Fibroblast of lung (primary cell): Measurements from ENCODE around the gene S100A7A.

Source experiments
- CTCF ChIP-seq, 2 donors: IDR thresholded peaks in 1 of 2; conservative IDR thresholded peaks in 1 of 2; 1 replicate in 1 of 2; 2 replicates in 1 of 2; pipeline ENCODE4 v1.5.1; 2011 to 2012; ENCODE audit warnings: low read length in 2 of 2, control low read depth in 1 of 2, inconsistent platforms in 1 of 2, low read depth in 1 of 2, mild to moderate bottlenecking in 1 of 2
- EZH2 ChIP-seq: IDR thresholded peaks from 2 replicates; pipeline ENCODE4 v1.5.1; 2012; ENCODE audit warnings: low read length, control low read depth, mild to moderate bottlenecking; ENCODE audit errors: missing control alignments

- TF ChIP-seq CTCF (conservative IDR thresholded peaks at IDR 0.05 in 1 of 2, IDR thresholded peaks at IDR 0.05 in 1 of 2; ENCODE audit: low read depth in 1 of 2, low read length in 2 of 2) (no peak), EZH2 (no peak)
Observed at GRCh38 chr1:153443486-153443885, 27.2 kb downstream of the S100A7A start.
